SHP77 treated with DMSO at 0.1 percent for 48 hours (cell line): ENCODE results near the gene CLASP1.
"Not testable (repeated sequence)": the region's sequence is repeated elsewhere in the genome, so short reads cannot be mapped to it uniquely, and the experiment has no call there.

Experiments
- DNase-seq: peaks from one replicate; lab custom pipeline; 2025; lab: John Stamatoyannopoulos, UW

Gene CLASP1

DNA sequence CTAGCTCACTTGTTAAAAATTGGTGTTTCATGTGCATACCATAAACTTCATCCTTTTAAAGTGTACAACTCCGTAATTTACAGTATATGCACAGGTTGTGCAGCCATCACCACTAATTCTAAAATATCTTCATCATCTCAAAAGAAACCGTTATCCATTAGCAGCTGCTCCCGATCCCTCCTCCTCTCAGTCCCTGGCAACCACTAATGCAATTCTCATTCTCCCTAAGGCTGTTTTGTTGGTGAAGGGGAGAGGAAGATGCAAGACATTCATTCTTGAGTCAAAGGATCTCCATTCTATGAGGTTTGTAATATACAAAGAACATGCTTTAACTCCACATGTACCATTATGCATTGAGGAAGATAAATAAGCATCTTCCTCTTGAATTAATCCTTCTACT is 70.0 kb downstream of the CLASP1 start:
- no peak for DNase-seq

- DNase-seq = no peak
Measured at GRCh38 chr2:121577381-121577780, 71.9 kb downstream of the CLASP1 start.

DNA sequence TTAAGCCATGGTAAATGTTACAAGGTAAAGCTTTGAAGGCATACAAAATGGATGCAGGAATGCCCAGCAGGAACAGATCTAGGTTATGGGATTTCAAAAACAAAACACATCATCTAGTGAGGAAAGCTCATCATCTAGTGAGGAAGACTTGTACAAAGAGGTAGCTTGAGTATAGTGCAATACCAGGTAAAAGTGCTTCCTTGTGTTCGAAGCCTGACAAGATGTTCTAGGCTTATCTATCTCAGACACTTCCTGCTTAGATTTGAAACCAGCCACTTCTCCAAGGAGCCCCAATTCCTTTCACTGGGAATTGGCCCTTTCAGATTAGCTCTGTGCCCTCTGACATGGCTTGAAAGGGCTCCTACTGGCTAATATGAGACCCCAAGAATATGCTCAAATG is 73.0 kb downstream of the CLASP1 start:
- no peak for DNase-seq

- DNase-seq = no peak
Measured at GRCh38 chr2:121575800-121576199, 73.5 kb downstream of the CLASP1 start.

GRCh38 chr2:121570667-121571055 is 78.6 kb downstream of the CLASP1 start:
- DNase-seq = no peak

GRCh38 chr2:121570036-121570666 is 79.1 kb downstream of the CLASP1 start:
- DNase-seq = no peak

DNA sequence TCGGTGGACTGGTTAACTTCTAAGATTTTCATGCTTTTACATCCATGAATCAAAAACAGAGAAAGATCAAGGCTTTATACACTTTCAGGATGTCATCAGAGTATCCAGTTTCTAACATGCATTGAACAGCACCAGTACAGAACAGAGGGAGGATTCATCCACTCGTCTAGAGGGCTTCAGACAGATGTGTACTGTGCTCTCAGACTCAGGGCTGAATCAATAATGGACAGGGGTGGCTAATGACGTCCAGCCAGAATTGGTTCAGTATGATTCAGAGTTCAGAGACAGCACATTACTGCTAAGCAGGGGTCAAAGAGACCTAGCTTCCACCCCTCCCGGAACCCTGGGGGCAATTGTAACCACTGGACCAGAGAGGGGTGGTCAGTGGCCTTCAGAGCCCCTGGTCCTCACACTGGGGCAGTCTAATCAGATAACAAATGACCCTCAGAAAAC is 81.3 kb downstream of the CLASP1 start:
- DNase-seq = no peak

GRCh38 chr2:121567452-121567851 is 81.8 kb downstream of the CLASP1 start:
- no peak for DNase-seq

- DNase-seq = no peak
Measured at GRCh38 chr2:121565389-121566250, 83.6 kb downstream of the CLASP1 start.

- no peak for DNase-seq
Measured at GRCh38 chr2:121564905-121565304, 84.4 kb downstream of the CLASP1 start.

DNA sequence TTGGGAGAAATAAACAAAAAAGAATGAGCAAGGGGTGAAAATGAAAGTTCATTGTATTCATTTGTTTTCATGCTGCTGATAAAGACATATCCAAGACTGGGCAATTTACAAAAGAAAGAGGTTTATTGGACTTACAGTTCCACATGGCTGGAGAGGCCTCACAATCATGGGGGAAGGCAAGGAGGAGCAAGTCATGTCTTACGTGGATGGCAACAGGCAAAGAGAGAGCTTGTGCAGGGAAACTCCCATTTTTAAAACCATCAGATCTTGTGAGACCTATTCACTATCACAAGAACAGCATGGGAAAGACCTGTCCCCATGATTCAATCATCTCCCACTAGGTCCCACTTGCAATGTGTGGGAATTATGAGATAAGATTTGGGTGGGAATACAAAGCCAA is 85.5 kb downstream of the CLASP1 start:
- not testable (repeated sequence) for DNase-seq

GRCh38 chr2:121562269-121563176 is 86.7 kb downstream of the CLASP1 start:
- DNase-seq = no peak

- no peak for DNase-seq
Measured at GRCh38 chr2:121561617-121562268, 87.5 kb downstream of the CLASP1 start.

GRCh38 chr2:121558329-121558728 is 90.9 kb downstream of the CLASP1 start:
- no peak for DNase-seq

DNA sequence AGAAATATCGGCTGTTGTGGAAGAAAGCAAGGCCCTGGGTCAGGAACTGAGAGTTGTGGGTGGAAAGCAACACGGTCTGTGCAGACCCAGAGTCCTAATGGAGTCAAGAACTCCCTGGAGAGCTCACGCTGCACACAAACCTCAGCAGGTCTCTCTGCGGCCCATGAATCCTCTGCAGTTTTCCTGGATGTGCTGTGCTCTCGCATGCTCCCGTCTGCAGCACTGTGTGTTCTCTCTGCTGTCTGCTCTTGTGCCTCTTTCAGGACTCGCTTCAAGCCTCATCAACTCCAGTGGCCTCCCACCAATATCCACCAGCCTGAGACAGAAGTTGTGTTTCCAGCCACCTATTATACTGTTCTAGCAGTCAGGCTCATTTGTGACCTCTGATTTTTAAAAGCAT is 94.3 kb downstream of the CLASP1 start:
- no peak for DNase-seq

GRCh38 chr2:121552477-121553180 is 96.6 kb downstream of the CLASP1 start:
- DNase-seq = not testable (repeated sequence)

DNA sequence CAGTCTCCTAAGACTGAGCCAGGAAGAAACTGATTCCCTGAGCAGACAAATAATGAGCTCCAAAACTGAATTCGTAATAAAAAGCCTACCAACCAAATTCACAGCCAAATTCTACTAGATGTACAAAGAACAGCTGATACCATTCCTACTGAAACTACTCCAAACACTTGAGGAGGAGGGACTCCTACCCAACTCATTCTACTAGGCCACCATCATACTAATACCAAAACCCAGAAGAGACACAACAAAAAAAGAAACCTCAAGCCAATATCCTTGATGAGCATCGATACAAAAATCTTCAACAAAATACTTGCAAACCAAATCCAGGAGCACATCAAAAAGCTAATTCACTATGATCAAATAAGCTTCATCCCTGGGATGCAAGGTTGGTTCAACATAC is 98.6 kb downstream of the CLASP1 start:
- no peak for DNase-seq

DNA sequence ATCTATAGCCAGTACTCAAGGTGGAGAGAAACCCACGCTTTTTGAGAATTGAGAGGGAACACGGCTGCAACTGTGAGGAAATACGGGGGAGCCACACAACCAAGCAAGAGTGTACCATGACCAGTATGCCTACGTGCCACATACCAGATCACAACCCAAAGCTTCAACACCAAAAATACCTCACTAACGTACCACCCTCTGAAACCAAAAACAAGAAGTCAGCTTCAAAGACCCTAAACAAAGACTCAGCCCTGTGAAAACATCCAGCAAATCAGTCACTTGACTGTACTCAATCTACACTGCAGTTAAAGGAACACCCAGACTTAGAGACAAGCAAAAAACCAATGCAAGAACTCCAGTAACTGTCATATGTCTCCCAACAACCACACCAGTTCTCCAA is 101.6 kb downstream of the CLASP1 start:
- DNase-seq = no peak

DNA sequence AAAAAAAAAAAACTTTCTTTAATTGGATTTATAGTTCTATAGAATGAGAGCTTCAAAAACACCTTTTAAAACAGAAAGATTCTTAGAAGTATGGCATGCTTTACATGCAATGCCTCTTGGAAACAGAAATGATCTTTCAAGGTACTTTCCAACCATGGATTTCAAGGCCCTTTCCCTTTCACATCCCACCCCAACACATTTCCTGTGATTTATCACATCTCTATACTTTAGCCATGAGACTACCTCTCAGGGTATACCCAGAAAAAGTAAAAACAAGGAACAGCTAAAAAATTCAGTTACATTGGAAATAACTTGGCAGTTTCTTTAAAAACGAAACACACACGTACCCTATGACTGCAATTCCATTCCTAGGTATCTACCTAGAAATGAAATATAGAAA is 103.3 kb downstream of the CLASP1 start:
- no peak for DNase-seq

DNA sequence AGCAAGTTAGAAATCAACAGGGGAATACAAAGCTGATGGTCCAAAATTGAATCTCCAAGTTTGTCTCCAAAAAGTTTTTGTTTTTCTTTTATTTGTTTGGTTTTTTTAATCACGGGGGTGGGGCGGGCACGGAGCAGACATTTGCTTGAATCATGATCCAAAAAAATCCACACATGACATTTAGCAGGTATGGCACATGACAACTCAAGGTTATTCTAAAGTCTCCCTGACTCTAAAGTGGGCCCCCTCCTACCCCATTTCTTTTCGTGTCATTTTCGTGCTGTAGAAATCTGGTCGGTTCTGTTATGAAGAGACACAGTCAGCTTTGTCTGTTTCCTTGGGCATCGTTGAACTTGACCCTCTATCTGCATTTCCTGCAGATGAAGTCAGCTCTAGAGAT is 104.0 kb downstream of the CLASP1 start:
- DNase-seq = no peak

- DNase-seq = no peak
Measured at GRCh38 chr2:121541495-121541894, 107.8 kb downstream of the CLASP1 start.
